Peyer's patch (tissue), 4 donors: ENCODE results near the gene EXOC4. TPM values are rescaled to one million over a fixed set of nuclear protein-coding genes. Genes with fewer than 3 reads are reported as not detected.

ENCODE experiments used
- DNase-seq, 3 donors: peaks; one replicate each; pipeline ENCODE4 v3.0.0-alpha.2; 2017 to 2019
- H3K27ac ChIP-seq, 4 donors: fragments of 200-600 bp; sonication (generic); one replicate each; pipeline ENCODE4 v1.5.1; 2016 to 2019
- H3K27me3 ChIP-seq, 2 donors: fragments of 200-600 bp; sonication (generic); one replicate each; pipeline ENCODE4 v1.5.1; 2019
- H3K36me3 ChIP-seq, 3 donors: fragments of 200-600 bp; sonication (generic); one replicate each; pipeline ENCODE4 v1.5.1; 2016 to 2019
- H3K4me1 ChIP-seq, 4 donors: fragments of 200-600 bp; sonication (generic); one replicate each; pipeline ENCODE4 v1.5.1; 2016 to 2019
- H3K4me3 ChIP-seq, 4 donors: fragments of 200-600 bp; sonication (generic); 1 replicate in 3 of 4; 2 replicates in 1 of 4; pipeline ENCODE4 v1.5.1; 2016 to 2019; ENCODE audit warnings: mild to moderate bottlenecking in 1 of 4
- H3K9me3 ChIP-seq, 4 donors: fragments of 200-600 bp; sonication (generic); one replicate each; pipeline ENCODE4 v1.5.1; 2016 to 2019; ENCODE audit warnings: mild to moderate bottlenecking in 1 of 4
- CTCF ChIP-seq, 6 experiments: fragments of 450-650 bp in 4 of 6; fragments of 200-600 bp in 2 of 6; sonication (generic) in 1 of 6; IDR thresholded peaks; one replicate each; pipeline ENCODE4 v1.5.1; 2017 to 2019; ENCODE audit warnings: antibody characterized with exemption in 6 of 6, mild to moderate bottlenecking in 3 of 6, moderate library complexity in 1 of 6
- POLR2A ChIP-seq, 2 donors: fragments of 450-650 bp; IDR thresholded peaks; one replicate each; pipeline ENCODE4 v1.5.1; 2017; ENCODE audit warnings: antibody characterized with exemption in 2 of 2, mild to moderate bottlenecking in 2 of 2, moderate library complexity in 2 of 2
- total RNA-seq, 4 donors: library from RNA; depleted of rRNA; stranded (reverse); fragments of >200 nt; gene quantifications; one replicate each; pipeline ENCODE4 v1.1.0, GENCODE V29; 2016

EXOC4 gene
- total RNA-seq, 4 donors from 2014 or later: 128 to 502 (median 141) TPM

- no peak for TF ChIP-seq POLR2A (IDR thresholded peaks at IDR 0.05)
- TF ChIP-seq CTCF (IDR thresholded peaks at IDR 0.05): peak in 4 of 6 experiments; percentile 11 to 23 (median 19)
- DNase-seq: no peak
Measured at GRCh38 chr7:133742709-133743538, 490.0 kb downstream of the EXOC4 start.

GRCh38 chr7:133744451-133744850 is 491.6 kb downstream of the EXOC4 start:
- Histone ChIP-seq H3K36me3 (no peaks in the 10 kb centered on the region), H3K9me3 (no peaks in the 10 kb centered on the region), H3K4me1 (no peaks in the 10 kb centered on the region), H3K27me3 (no peaks in the 10 kb centered on the region), H3K4me3 (no peak overlapping the region), H3K27ac (no peak overlapping the region)
- DNase-seq: no peak
- TF ChIP-seq POLR2A (IDR thresholded peaks at IDR 0.05) (no peak), CTCF (IDR thresholded peaks at IDR 0.05) (no peak)

More at GRCh38 chr7:133742709-133743538, 490.0 kb downstream of the EXOC4 start:
- no peaks in the 10 kb centered on the region for H3K36me3 ChIP-seq
- no peaks in the 10 kb centered on the region for H3K4me1 ChIP-seq
- no peaks in the 10 kb centered on the region for H3K27me3 ChIP-seq
- no peak overlapping the region for H3K4me3 ChIP-seq
- no peaks in the 10 kb centered on the region for H3K9me3 ChIP-seq
- no peak overlapping the region for H3K27ac ChIP-seq

GRCh38 chr7:133746305-133746704 is 493.4 kb downstream of the EXOC4 start:
- H3K4me3 ChIP-seq: no peak overlapping the region
- H3K27ac ChIP-seq: no peak overlapping the region
- no peaks in the 10 kb centered on the region for H3K9me3 ChIP-seq
- TF ChIP-seq CTCF (IDR thresholded peaks at IDR 0.05) (no peak), POLR2A (IDR thresholded peaks at IDR 0.05) (no peak)
- H3K4me1 ChIP-seq: no peaks in the 10 kb centered on the region
- DNase-seq: no peak
- H3K36me3 ChIP-seq: no peaks in the 10 kb centered on the region
- no peaks in the 10 kb centered on the region for H3K27me3 ChIP-seq

GRCh38 chr7:133746847-133747246 is 494.0 kb downstream of the EXOC4 start:
- no peaks in the 10 kb centered on the region for H3K36me3 ChIP-seq
- H3K4me1 ChIP-seq: no peaks in the 10 kb centered on the region
- H3K27me3 ChIP-seq: no peaks in the 10 kb centered on the region
- H3K9me3 ChIP-seq: no peaks in the 10 kb centered on the region
- H3K4me3 ChIP-seq: no peak overlapping the region
- H3K27ac ChIP-seq: no peak overlapping the region
- TF ChIP-seq CTCF (IDR thresholded peaks at IDR 0.05): no peak
- TF ChIP-seq POLR2A (IDR thresholded peaks at IDR 0.05): no peak
- no peak for DNase-seq

- TF ChIP-seq CTCF (IDR thresholded peaks at IDR 0.05): no peak
- no peak for TF ChIP-seq POLR2A (IDR thresholded peaks at IDR 0.05)
- H3K27me3 ChIP-seq: no peaks in the 10 kb centered on the region
- DNase-seq: no peak
- no peak overlapping the region for H3K27ac ChIP-seq
- no peaks in the 10 kb centered on the region for H3K36me3 ChIP-seq
- no peak overlapping the region for H3K4me3 ChIP-seq
- H3K4me1 ChIP-seq: no peaks in the 10 kb centered on the region
- H3K9me3 ChIP-seq: no peaks in the 10 kb centered on the region
Measured at GRCh38 chr7:133748443-133749407, 495.8 kb downstream of the EXOC4 start.
